ENCODE measurements around the gene ID3. TPM values are rescaled to one million over a fixed set of nuclear protein-coding genes. Genes with fewer than 3 reads are reported as not detected.

Gene ID3
- total RNA-seq, 6 donors from 2014 or later: 75.4 to 269 (median 135) TPM

- Histone ChIP-seq H3K36me3 (no peaks in the 10 kb centered on the region), H3K4me1 (peaks cover 0 to 10% (median 0%) of the 10 kb centered on the region in 4 donors), H3K27me3 (no peaks in the 10 kb centered on the region), H3K4me3 (no peak overlapping the region), H3K9me3 (no peaks in the 10 kb centered on the region), H3K27ac (no peak overlapping the region)
- TF ChIP-seq EP300 (IDR thresholded peaks at IDR 0.05) (no peak), POLR2A (IDR thresholded peaks at IDR 0.05) (no peak), CTCF (IDR thresholded peaks at IDR 0.05) (no peak)
- DNase-seq (no peak), ATAC-seq (ENCODE audit: low FRiP score in 2 of 2) (no peak)
- WGBS, 2 donors: 76 to 80% methylated on average over 6 of the region's 6 CpGs
Observed at GRCh38 chr1:23600283-23600682, 41.0 kb upstream of the ID3 start.

DNA sequence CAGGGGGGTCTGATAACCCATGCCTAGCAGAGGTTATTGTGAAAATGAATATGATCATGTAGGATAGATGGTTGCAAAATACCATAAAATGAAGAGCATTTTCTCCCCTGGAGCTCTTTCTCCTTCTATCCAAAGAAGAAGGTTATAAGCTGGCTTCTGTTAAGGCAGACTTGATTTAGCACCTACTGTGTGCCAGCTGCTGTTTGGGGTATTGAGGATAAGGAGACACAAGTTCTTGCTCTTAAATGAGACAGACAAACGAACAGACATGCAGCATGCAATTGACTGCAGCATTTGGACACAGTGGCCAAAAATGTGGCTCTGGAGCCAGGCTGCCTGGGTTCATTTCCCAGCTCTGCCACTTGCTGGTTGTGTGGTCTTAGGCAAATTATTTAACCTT is 39.8 kb upstream of the ID3 start:
- Histone ChIP-seq H3K36me3 (no peaks in the 10 kb centered on the region), H3K27me3 (no peaks in the 10 kb centered on the region), H3K4me1 (peaks cover 0 to 10% (median 0%) of the 10 kb centered on the region in 4 donors), H3K9me3 (no peaks in the 10 kb centered on the region), H3K27ac (no peak overlapping the region), H3K4me3 (no peak overlapping the region)
- TF ChIP-seq EP300 (IDR thresholded peaks at IDR 0.05): no peak
- TF ChIP-seq POLR2A (IDR thresholded peaks at IDR 0.05): no peak
- TF ChIP-seq POLR2AphosphoS5 (IDR thresholded peaks at IDR 0.05): no peak
- TF ChIP-seq CTCF (IDR thresholded peaks at IDR 0.05): no peak
- 84 to 85% methylated on average over 1 of the region's 1 CpG for WGBS, 2 donors
- no peak for DNase-seq
- ATAC-seq (ENCODE audit: low FRiP score in 2 of 2): no peak

DNA sequence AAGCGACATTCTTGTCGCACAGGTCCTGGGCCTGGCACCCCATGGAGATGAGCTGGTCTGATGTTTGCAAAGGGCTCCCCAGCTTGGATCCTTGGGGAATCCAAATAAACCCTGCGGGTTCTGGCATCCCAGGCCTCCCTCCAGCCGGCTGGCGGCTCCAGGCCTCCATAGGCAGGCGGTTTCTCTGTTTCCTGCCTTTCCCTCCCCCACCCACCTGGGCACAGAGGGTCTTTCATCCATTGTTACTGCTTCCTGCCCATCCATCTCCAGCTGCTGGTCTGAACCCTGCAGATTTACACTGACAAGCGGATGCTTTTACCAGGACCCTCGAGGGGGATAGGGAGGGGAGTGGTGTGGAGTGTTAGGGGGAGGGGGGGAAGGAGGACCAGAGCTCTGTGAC is 39.1 kb upstream of the ID3 start:
- Histone ChIP-seq H3K9me3 (no peaks in the 10 kb centered on the region), H3K27ac (no peak overlapping the region), H3K36me3 (no peaks in the 10 kb centered on the region), H3K4me3 (no peak overlapping the region), H3K4me1 (peaks cover 0 to 10% (median 0%) of the 10 kb centered on the region in 4 donors), H3K27me3 (no peaks in the 10 kb centered on the region)
- no peak for ATAC-seq (ENCODE audit: low FRiP score in 2 of 2)
- DNase-seq: no peak
- 78 to 83% methylated on average over 8 of the region's 8 CpGs for WGBS, 2 donors
- no peak for TF ChIP-seq EP300 (IDR thresholded peaks at IDR 0.05)
- TF ChIP-seq POLR2AphosphoS5 (IDR thresholded peaks at IDR 0.05): no peak
- no peak for TF ChIP-seq CTCF (IDR thresholded peaks at IDR 0.05)
- no peak for TF ChIP-seq POLR2A (IDR thresholded peaks at IDR 0.05)

DNA sequence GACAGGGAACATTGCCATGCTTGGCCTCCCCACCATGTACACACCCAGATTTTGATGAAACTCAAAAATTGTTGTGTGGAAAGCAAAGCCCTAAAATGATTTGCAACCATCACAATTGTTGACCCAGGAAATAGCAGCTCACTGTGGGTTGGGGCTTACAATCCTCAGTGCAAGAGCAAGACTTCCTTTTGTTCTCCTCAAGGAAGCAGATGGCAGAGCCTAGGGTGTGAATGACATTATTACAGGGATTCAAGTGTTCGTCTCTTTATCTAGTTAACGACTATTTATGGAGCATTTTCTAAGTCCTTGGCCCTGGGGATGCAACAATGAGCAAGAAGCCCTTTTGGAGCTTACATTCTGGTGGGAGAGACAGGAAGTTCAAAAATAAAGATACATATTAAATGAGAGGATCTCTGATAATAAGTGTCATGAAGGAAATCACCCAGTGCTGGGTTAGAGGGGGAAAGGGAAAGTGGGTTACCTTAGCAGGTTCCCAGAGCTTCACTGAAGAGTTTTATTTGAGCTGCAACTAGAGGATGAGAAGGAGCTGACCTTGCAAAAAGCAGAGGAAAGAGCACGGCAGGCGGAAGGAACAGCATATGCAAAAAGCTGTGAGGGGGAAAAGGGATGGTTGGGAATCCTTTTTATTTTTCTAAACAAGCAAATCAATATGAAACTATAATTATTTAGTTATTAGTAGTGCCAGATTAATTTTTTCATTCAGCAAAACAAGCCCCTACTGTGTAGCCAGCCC is 38.5 kb upstream of the ID3 start:
- no peaks in the 10 kb centered on the region for H3K9me3 ChIP-seq
- no peaks in the 10 kb centered on the region for H3K27me3 ChIP-seq
- ATAC-seq (ENCODE audit: low FRiP score in 2 of 2): no peak
- no peak for DNase-seq
- no peaks in the 10 kb centered on the region for H3K36me3 ChIP-seq
- H3K4me1 ChIP-seq: peaks cover 0 to 10% (median 0%) of the 10 kb centered on the region in 4 donors
- no peak for TF ChIP-seq EP300 (IDR thresholded peaks at IDR 0.05)
- TF ChIP-seq CTCF (IDR thresholded peaks at IDR 0.05): no peak
- TF ChIP-seq POLR2AphosphoS5 (IDR thresholded peaks at IDR 0.05): no peak
- TF ChIP-seq POLR2A (IDR thresholded peaks at IDR 0.05): no peak
- no peak overlapping the region for H3K27ac ChIP-seq
- 60 to 70% methylated on average over 4 of the region's 4 CpGs for WGBS, 2 donors
- no peak overlapping the region for H3K4me3 ChIP-seq
